Activated CD4-positive, alpha-beta T cell treated with anti-CD3 and anti-CD28 coated beads for 1 hour (primary cell): ENCODE results near the gene FARS2.

Experiments used
- DNase-seq: peaks from one replicate; pipeline ENCODE4 v3.0.0-alpha.2; 2020

The FARS2 gene

DNA sequence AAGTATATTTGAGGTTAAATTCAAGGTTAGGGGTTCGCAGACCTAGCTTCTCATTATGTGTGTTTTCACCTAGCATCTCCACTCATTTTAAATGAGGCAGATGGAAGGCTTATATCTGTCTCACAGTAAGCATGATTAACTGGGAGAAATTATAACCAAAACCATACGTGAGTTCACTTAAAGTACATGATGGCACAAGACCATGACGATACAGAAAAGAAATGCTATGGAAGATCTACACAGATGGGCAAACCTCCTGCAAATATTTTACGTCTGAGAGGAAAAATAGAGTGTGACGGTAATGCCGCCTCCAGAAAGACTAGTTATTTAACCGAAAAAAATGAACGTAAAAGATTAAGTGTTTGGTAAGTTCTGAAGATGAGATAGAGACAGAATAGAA, 337.8 kb downstream of the FARS2 start:
- no peak for DNase-seq

DNA sequence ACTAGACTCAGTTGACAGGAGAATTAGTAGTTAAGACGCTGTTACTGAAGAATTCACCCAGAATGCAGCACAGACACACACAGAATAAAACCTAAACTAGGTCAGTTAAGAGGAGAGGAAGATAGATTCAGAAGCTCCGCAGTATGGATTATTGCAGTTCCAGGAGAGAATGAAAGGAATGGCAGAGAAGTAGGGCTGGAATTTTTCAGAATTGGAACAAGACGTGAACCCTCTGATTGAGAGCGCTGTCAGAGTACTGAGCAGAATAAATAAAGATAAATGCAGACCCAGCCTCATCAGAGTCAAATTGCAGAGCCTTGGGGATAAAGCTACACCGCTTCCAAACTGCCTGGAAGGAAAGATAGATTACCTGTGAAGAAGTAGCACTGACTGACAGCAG, 344.6 kb downstream of the FARS2 start:
- no peak for DNase-seq

DNA sequence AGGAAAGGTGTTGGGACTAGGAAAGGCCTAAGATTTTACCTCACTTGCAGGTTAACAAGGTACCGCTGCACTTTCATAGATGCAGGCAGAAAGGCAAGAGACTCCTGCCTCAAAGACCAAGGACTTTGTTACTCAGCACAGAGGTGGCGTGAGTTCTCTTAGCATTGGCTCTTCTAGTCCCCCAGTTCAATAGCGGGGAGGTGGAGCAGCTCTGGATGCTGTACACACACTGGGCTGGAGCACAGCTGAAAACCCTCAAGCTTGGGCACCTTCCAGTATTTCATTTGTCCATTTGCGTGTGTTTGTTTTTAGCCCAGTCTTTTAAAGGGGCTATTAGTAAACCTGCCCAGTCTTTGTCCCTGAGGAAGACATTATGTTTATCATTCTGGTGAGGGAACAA, 345.2 kb downstream of the FARS2 start:
- DNase-seq, result no peak

DNA sequence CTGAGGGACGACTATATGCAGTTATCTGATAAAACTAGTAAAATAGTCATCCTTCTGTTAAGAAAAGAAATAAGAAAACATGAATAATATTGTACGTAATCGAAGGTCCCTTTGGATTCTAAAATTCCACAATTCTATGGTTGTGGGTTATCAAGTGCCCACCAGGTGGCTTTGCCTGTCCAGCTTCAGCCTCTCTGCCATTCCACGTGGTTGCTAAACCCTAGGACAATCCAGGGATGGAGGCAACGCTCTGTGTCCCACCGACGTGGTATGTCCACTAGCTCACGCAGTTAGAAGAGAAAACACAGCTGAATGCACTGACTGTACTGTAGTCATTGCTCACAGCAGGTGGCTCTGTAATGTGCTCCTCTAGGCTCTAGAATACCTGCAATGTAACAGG, 349.3 kb downstream of the FARS2 start:
- no peak for DNase-seq

DNA sequence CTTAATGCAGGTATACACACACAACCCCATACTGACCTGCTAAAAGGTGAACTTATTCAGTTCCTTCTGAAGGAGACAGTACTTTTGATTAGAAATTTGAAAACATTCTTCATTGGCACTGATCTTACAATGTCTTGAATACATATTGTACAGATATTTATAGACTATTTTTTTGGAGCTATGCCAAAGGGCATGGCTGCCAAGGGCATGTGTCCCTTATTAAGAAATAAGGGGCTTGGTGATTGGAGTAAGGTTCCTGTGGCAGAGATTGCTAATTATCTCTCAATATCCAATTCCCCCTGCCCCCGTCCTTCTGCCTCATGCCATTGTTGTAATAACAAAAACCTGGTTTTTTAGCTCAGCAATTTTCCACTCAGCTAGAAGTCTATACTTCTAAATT, 355.9 kb downstream of the FARS2 start:
- DNase-seq, result no peak

DNA sequence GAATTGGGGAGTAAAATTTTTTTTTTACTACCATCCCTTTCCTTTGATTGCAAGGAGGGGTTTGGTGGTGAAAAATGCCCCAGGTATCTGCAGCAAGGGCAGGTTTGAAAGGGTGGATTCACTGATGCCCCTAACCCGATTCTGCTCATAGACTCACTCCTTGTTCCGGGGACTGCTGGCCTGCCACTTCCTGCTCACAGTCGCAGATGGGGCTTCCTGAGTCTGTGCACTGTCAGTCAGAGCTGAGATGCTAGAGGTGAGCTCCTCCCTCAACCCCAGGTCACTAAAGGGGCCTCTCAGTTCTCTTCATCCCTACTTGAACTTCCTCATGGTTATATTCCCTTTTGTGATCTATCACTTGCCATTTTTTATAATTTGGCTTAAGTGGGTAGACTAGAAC, 357.9 kb downstream of the FARS2 start:
- no peak for DNase-seq

DNA sequence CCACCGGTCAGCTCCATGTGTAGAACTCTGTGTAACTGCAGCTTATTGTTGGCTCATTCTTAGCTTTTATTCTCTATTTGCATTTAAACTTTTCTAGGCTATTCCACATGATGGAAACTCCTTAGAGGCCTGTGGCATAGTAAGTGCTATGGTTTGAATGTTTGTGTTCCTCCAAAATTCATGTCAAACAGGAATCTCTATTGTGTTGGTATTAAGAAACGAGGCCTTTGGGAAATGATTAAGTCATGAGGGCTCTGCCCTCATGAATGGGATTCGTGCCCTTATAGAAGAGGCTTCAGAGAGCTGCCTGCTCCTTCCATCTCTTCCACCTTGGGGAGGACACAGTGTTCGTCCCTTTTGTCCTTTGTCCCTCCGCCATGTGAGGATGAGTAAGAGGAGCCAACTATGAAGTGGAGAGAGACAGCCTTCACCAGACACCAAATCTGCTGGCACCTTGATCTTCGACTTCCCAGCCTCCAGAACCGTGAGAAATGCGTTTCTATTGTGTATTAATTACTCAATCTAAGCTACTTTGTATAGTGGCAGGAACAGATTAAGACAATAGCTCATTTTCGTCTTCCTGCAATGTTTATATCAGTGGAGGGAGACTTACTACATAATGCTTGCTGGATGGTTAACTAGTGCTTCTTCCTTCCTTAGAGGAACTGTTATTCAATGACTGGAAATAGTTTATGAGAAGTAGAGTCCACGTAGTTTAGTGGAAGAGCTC, 361.1 kb downstream of the FARS2 start:
- no peak for DNase-seq

DNA sequence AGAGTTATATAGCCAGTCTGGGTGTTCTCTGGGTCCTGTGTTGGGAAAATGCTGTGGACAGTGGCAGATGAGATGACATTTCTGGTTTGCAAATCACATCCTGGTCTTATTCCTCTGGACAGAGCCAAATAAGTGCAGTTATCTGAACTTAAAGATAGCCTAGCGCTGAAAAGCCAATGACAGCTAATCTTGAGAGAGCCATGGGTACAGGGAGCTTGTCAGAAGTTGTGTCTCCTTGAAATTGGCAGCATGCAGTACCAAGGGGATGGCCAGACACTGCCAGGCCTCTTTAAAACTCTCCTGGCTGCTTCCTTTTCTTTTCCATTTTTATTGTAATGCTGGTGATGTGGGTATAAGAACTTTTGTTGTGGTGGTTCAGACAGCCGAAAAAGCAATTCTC, 362.5 kb downstream of the FARS2 start:
- no peak for DNase-seq

DNA sequence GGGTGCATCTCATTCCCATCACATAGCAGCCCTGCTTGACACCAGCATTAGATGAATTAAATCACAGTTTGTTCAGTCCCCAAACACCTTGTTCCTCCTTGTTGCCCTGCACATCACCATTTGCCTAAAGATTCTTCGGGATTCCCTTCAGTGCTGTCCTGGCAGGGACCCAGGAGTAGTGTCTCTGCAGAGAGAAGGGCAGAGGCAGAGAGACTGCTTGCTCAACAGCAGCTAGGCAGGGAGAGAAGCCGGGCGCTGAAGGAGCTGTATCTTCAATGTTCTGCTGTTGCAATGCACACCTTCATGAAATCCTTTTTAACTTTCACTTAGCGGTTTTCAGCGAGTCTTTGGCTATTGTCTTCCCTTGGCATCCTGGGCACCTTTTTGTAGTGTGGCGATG, 362.9 kb downstream of the FARS2 start:
- DNase-seq, result no peak

DNA sequence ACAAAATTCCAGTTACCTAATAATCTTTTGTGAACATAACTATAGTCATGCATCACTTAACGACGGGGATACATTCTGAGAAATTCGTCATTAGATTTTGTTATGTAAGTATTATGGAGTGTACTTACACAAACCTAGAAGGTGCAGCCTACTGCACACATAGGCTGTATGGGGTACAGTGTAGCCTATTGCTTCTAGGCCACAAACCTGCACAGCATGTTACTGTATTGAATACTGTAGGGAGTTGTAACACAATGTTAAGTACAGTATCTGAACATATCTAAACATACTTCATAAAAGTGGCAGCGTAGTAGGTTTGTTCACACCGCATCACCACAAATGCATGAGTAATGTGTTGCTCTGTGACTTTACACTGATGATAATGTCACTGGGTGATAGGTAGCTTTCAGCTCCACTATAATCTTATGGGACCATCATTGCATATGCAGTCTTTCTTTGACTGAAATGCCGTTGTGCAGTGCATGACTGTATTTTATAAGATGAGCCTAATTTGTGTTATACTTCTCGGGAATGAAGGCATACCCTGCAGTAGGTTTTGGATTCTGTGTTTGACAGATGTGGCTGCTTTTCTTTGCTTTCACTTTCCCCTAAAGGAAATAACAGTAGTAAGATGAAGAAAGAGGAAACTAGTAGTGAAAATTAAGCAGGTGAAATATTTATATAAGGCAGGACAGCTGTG, 365.6 kb downstream of the FARS2 start:
- DNase-seq, result no peak

DNA sequence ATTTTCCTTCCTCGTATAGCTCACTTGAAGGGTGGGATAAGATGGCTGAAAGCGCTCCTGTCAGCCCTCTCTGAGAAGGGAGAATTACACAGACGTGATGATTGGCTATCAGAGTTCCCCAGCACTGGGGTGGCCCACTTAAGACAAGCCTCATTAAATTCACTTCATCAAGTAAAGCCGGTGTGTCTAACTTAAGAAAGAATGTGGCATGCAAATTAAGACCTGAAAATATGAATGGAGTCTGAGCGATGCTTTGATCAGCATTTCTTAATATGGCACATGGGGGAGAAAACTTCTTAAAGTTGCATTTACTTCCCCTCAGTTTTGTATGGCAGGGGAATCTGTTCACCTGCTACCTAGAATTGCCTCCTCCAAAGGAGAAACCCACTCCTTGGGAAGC, 369.3 kb downstream of the FARS2 start:
- DNase-seq, result no peak

DNA sequence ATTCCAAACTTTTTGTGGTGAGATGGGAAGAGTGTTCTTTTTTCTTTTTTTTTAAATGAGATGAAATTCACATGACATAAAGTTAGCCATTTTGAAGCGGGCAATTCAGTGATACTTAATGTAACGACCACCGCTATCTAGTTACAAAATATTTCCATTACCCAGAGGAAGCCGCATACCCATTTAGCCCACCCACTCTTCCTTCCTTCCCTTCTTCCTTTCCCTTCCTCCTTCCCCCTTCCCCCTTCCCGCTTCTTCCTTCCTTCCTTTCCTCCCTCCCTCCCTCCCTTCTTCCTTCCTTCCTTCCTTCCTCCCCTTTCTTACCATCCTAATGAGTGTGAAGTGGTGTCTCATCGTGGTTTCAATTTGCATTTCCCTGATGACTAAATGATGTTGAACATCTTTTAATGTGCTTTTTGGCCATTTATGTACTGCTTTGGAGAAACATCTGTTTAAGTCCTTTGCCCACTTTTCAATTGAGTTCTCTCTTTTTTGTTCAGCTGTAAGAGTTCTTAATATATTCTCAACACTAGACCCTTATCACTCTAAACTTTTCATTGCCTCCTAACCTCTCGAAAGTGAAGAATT, 371.1 kb downstream of the FARS2 start:
- no peak for DNase-seq

DNA sequence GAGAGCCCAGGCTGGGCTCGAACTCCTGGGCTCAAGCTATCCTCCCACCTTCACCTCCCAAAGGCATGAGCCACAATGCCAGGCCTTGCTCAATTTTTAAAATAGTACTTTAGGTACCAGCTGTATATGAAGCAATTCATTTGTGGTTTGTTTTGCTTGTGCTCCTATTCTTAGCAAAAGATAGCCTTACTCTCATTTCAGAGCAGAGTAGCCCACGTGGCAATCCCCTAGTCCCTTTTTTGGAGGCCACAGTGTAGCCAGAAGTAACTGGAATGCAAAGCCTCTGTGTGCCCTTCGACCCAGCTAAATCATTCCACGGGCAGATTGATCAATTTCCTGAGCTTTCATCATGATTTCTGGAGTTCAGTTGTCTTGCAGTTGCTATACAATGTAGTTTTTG, 373.2 kb downstream of the FARS2 start:
- DNase-seq, result no peak

DNA sequence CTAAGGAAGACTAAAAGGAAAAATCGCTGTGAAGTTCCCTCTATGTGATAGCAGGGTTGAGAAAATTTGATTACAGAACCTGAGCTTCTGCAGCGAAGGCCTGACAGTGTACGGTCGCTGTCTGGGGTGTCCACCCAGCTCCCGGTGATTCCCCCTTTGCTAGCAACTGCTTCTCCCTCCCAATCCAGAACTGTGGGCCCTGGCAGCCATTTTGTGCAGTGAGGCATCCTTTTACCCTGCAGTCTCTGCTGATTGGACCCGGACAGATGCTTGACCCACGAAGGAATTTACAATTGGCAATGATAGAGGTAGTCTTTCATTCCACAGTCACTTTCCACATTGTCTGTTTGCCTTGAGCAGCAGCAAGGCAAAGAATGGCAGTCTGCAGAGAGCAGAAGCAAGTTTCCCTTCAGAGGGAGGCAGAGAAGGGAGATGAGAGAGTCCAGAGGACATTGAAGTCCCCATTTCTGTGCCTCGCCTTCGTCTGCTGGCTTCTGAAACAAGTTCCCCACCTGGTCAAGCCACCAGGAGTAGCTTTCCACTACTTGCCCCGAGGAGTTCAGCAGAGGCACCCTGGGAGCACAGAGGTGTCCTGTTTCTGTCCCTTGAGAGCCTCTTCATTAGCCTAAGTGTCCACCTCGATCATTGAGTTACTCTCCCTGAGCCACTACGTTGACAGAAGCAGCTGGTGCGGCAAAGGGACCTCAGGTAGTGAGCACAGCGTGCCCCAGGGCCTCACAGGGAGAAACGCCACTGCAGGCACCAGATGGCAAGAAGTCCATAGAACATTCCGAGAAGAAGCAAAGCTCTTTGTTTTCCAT, 375.1 kb downstream of the FARS2 start:
- DNase-seq, result no peak

DNA sequence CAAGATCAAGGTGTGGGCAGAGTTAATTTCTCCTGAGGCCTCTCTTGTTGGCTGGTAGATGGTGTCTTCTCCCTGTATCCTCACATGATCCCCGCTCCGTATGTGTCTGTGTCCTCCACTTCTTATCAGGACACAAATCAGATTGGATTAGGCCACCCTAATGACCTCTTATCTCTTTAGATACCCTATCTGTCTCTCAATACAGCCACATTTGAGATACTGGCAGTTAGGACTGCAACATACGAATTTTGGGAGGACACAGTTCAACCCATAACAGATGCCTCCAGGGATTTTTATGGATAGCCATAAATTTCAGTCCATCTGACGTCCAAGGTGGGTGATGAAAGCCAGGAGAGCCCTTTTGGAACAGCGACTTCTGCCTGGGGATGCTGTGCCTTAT, 376.4 kb downstream of the FARS2 start:
- no peak for DNase-seq

DNA sequence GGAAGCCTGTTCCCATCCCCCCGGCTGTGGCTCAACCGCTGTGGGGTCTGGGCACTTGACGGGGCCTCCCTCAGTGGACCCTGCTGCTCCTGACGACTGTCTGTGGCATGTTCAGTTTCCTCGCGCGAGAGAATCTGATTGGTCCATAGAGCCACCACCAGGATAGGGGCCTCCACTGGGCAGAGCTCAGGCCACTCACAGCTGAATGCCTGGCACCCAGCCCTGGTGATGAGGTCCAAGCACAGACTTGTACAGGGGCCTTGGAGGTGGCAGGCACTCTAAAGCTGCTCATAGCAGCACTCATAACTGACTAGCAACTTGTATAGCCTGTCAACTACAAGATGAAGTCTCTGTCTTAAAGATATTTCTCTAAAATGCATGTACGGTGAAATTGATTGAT, 377.4 kb downstream of the FARS2 start:
- DNase-seq, result no peak

DNA sequence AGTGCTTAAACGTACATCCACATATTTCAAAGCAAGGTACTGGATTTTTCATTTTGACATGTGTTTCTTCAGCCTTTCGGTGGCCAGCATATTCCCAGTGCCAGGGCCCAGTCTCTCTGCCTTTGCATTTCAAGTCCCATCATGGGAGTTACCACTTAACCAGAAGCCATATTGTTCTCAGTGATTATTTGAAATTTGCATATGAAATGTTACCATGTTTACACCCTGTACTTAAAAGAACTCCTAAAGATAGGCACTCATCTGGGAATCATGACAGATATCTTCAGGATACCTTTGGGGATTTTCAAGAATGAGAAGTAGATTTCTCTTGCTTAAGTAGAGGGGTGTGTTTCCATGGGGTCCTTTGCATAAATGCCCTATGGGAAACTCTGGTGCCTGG, 377.9 kb downstream of the FARS2 start:
- DNase-seq, result no peak

DNA sequence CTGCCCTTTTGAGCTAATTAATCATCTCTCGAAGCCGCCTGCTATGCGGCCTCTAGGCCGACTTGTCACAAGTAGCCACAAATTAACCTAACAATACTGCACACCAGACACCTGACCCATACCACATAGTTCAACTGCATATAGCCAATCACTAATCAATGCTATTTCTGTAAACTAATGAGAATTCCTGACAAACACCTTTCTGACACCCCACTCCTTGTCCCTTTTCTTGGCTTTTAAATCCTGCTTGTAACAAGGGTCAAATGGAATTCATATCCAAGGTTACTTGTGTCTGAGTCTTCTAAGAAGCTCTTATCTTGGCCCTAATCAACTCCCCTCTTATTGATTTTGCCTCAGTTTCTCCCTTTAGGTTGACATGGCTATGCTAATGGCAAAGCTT, 379.3 kb downstream of the FARS2 start:
- no peak for DNase-seq

DNA sequence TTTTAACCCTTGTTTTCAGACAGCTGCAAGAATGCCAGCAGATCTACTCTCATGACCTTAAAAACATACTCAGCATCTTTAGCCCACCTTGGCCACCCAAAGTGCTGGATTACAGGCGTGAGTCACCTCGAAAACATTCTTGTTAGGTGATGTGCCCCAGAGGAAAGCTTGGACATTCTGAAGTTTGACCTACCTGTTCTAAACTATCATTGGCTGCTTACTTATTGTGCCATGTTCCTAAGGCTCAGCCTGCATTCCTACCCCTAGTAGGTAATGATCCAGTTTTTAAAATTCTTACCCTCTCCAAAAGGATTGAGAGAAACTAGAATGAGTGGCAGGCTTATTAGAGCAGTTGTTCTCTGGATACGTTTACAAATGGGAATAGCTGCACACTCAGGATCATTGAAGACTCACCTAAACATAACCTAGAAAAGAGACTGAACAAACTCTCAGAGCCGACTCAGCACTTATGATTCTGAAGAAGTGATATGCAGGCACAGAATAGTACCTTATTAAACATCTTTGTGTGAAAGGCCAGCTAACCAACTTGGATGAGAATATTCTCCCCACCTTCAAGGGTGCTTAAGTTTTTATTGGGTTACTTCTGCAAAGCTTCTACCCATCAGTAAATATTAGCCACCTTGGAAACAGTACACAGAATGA, 383.3 kb downstream of the FARS2 start:
- no peak for DNase-seq

DNA sequence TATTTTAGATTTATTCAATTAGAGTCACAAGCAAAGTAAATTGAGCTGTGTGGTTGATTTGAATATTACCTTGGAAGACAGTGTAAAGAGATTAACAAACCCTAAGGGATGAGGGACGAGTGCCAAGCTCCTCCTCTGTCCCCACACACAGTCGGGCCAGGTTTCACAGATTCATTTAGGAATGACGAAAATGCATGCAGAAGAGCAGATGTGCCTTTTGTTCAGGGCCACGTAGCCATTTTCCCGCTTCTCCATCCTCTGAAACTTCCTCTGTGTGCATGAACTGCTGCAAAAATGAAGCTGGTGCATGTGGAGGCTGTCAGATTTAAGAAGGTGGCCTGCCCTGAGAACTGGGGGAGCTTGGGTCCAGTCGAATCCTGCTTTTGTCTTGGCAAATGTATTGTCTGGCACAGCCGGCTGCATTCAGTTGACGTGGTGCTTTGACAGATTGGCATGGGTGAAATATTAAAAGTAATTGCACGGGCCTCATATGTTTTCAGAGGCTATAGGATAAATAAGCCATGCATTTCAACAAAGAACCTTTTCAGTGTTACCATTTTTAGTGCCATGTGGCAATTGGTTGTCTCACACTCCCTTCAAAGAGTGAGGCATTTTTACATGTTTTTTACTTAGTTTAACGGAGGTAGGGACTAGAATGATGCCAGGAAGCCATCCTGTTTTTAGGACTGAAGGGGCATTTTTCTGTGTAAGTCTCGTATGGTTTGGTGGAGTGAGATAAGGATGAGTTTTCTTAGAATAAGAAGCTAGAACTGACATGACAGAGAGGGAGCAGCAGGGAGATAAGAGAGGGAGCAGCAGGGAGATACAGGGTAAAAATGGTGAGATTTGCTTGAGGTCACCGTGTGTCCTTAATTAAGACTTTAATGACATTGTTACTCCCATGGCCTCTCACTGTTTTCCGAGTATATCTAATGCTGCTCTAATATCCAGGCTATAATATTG, 384.3 kb downstream of the FARS2 start:
- DNase-seq, result no peak

DNA sequence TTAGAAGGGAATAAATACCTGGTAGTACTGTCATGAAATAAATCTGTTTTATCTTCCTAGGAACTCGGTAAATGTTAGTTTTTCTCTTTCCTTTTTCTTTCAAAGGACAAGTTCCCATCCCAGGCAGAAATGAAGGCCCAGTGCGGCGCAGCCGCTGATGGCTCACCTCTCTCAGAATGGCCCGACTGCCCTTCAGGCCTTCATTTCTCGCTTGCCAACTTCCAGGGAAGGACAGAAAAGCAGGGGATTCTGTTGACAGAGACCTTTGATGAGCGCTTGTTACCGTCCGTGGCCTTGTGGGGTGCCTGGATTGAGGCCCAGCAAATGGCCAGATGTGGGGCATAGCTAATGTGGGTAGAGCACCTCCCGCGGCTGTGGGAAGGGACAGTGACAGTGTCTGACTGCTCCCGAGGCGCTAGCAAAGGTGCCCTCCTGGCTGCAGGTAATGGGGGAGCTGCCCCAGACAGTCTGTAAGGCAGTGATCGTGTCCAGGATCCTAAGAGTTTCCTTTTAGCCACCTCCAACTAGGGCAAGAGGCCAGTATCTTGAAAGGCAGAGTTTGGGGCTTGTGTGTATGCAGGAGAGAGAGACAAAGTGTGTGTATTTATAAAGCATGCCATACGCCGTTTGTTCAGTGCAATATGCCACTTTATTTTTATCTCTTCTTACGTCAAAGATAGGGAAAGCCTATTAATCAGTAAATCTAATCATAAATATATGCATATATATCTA, 391.3 kb downstream of the FARS2 start:
- DNase-seq, result no peak
